Measurements from ENCODE around the gene IDH3G. TPM values are rescaled to one million over a fixed set of nuclear protein-coding genes. Genes with fewer than 3 reads are reported as not detected.

Gene IDH3G
- total RNA-seq, 2 experiments from 2014 or later, result 51.8 to 52.5 TPM

DNA sequence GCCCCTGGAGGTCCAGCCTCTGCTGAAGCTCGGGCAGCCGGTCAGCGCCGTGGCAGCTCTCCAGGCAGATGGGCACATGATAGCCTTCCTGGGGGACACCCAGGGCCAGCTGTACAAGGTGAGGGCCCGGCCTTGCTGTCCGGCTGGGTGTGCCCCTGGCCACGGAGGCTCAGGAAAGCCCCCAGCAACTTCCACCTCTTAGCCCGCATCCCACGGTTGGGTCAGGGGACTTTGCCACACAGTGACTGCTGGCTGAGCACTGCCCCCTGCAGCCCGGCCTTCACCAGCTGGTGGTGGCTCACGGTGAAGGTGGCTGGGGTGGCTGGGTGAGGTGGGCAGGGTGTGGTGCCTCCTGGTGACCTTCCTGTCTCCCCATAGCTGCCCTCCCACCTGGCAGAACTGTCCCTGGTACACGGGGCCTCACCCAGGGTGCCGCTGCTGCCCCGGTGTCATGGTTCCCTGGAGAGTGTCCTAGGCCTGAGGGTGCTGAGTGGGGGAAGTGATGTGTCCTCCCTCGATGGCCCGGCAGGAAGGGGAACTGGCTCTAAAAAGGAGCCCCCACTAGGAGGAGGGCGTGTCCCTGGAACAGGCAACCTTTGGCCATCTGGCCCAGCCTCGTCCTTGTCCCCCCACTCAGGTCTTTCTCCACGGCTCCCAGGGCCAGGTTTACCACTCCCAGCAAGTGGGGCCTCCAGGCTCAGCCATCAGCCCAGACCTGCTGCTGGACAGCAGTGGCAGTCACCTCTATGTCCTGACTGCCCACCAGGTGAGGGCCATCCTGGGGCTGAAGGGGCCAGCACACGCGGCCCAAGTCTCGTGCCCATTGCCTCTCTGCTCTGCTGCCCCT is 25.6 kb downstream of the IDH3G start:
- H3K27ac ChIP-seq (ENCODE audit: low read depth, low read length, poor library complexity, severe bottlenecking), result no peak overlapping the region
- no peak overlapping the region for H2AFZ ChIP-seq (ENCODE audit: low read length)
- POLR2A ChIA-PET, result no interaction called here
- H3K4me2 ChIP-seq (ENCODE audit: low read length), result no peak overlapping the region
- no peaks in the 10 kb centered on the region for H3K79me2 ChIP-seq (ENCODE audit: insufficient read depth, low read depth, low read length)
- no peaks in the 10 kb centered on the region for H3K9me2 ChIP-seq (ENCODE audit: insufficient read depth, low read length)
- no peaks in the 10 kb centered on the region for H3K9me3 ChIP-seq (ENCODE audit: low read length)
- BruUV-seq (replicated peaks), result no TSS peak
- TF ChIP-seq EZH2phosphoT487 (IDR thresholded peaks at IDR 0.05; ENCODE audit: borderline replicate concordance, low read depth, low read length), result no peak
- TF ChIP-seq, protein P1, sequence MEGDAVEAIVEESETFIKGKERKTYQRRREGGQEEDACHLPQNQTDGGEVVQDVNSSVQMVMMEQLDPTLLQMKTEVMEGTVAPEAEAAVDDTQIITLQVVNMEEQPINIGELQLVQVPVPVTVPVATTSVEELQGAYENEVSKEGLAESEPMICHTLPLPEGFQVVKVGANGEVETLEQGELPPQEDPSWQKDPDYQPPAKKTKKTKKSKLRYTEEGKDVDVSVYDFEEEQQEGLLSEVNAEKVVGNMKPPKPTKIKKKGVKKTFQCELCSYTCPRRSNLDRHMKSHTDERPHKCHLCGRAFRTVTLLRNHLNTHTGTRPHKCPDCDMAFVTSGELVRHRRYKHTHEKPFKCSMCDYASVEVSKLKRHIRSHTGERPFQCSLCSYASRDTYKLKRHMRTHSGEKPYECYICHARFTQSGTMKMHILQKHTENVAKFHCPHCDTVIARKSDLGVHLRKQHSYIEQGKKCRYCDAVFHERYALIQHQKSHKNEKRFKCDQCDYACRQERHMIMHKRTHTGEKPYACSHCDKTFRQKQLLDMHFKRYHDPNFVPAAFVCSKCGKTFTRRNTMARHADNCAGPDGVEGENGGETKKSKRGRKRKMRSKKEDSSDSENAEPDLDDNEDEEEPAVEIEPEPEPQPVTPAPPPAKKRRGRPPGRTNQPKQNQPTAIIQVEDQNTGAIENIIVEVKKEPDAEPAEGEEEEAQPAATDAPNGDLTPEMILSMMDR (conservative IDR thresholded peaks at IDR 0.05; ENCODE audit: low read length), result no peak
- CTCF ChIA-PET (ENCODE audit: unreplicated experiment), result no interaction called here
- no peaks in the 10 kb centered on the region for H4K20me1 ChIP-seq (ENCODE audit: insufficient read depth, low read length)
- DNase-seq (ENCODE audit: low spot score), result no peak
- H3K4me3 ChIP-seq (ENCODE audit: low read depth, low read length, poor library complexity, severe bottlenecking), result no peak overlapping the region
- H3K36me3 ChIP-seq (ENCODE audit: insufficient read depth, low read length), result no peaks in the 10 kb centered on the region
- intact Hi-C loops (cut with micrococcal nuclease; ENCODE audit: unreplicated experiment), result loop anchor here (10.0 kb wide), 2 partner anchors 66 to 84 kb away; partner anchors contain the start of genes PDZD4 and SLC6A8
- H3K4me1 ChIP-seq (ENCODE audit: insufficient read depth, low read length, poor library complexity, severe bottlenecking), result peaks cover 6% of the 10 kb centered on the region

DNA sequence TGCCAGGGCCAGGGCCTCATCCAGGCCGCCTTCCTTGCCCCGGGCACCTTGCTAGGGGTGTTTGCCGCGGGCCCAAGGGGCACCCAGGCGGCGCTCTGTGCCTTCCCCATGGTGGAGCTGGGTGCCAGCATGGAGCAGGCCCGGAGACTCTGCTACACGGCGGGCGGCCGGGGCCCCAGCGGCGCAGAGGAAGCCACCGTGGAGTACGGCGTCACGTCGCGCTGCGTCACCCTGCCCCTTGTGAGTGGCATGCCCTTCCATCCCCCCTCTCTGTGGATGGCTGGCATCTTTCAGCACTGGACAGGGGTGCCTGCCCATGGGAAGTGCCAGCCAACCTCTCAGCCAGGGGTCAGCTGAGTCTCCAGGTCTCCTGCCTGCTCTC is 26.5 kb downstream of the IDH3G start:
- Histone ChIP-seq H3K9me2 (ENCODE audit: insufficient read depth, low read length) (no peaks in the 10 kb centered on the region), H3K4me2 (ENCODE audit: low read length) (no peak overlapping the region), H2AFZ (ENCODE audit: low read length) (no peak overlapping the region), H3K9me3 (ENCODE audit: low read length) (no peaks in the 10 kb centered on the region), H3K4me3 (ENCODE audit: low read depth, low read length, poor library complexity, severe bottlenecking) (no peak overlapping the region), H3K4me1 (ENCODE audit: insufficient read depth, low read length, poor library complexity, severe bottlenecking) (peaks cover 6% of the 10 kb centered on the region), H4K20me1 (ENCODE audit: insufficient read depth, low read length) (no peaks in the 10 kb centered on the region), H3K27ac (ENCODE audit: low read depth, low read length, poor library complexity, severe bottlenecking) (no peak overlapping the region), H3K79me2 (ENCODE audit: insufficient read depth, low read depth, low read length) (no peaks in the 10 kb centered on the region), H3K36me3 (ENCODE audit: insufficient read depth, low read length) (no peaks in the 10 kb centered on the region)
- ChIA-PET CTCF (ENCODE audit: unreplicated experiment) (no interaction called here), POLR2A (interaction anchor here (0.5 kb wide), 1 partner anchor 8 kb away, joined by 3 read pairs; no protein-coding TSS in a partner anchor)
- BruUV-seq (replicated peaks), result no TSS peak
- intact Hi-C loops (cut with micrococcal nuclease; ENCODE audit: unreplicated experiment), result loop anchor here (10.0 kb wide), 2 partner anchors 67 to 83 kb away; partner anchors contain the start of genes PDZD4 and SLC6A8
- no peak for DNase-seq (ENCODE audit: low spot score)
- no peak for TF ChIP-seq EZH2phosphoT487 (IDR thresholded peaks at IDR 0.05; ENCODE audit: borderline replicate concordance, low read depth, low read length)

DNA sequence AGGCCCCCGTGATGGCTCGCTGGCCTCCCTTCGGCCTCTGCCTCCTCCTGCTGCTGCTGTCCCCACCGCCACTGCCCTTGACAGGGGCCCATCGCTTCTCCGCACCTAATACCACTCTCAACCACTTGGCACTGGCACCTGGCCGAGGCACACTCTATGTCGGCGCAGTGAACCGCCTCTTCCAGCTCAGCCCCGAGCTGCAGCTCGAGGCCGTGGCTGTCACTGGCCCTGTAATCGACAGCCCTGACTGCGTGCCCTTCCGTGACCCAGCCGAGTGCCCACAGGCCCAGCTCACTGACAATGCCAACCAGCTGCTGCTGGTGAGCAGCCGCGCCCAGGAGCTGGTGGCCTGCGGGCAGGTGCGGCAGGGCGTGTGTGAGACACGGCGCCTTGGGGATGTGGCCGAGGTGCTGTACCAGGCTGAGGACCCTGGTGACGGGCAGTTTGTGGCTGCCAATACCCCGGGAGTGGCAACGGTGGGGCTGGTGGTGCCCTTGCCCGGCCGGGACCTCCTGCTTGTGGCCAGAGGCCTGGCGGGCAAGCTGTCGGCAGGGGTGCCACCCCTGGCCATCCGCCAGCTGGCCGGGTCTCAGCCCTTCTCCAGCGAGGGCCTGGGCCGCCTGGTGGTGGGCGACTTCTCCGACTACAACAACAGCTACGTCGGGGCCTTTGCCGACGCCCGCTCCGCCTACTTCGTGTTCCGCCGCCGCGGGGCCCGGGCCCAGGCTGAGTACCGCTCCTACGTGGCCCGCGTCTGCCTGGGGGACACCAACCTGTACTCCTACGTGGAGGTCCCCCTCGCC is 27.1 kb downstream of the IDH3G start:
- H3K79me2 ChIP-seq (ENCODE audit: insufficient read depth, low read depth, low read length), result no peaks in the 10 kb centered on the region
- no TSS peak for BruUV-seq (replicated peaks)

More for the DNA sequence above, 27.1 kb downstream of the IDH3G start:
- DNase-seq (ENCODE audit: low spot score), result no peak
- Histone ChIP-seq H4K20me1 (ENCODE audit: insufficient read depth, low read length) (no peaks in the 10 kb centered on the region), H3K4me3 (ENCODE audit: low read depth, low read length, poor library complexity, severe bottlenecking) (no peak overlapping the region), H3K27ac (ENCODE audit: low read depth, low read length, poor library complexity, severe bottlenecking) (no peak overlapping the region), H3K9me2 (ENCODE audit: insufficient read depth, low read length) (no peaks in the 10 kb centered on the region), H3K9me3 (ENCODE audit: low read length) (no peaks in the 10 kb centered on the region), H3K4me2 (ENCODE audit: low read length) (no peak overlapping the region), H3K36me3 (ENCODE audit: insufficient read depth, low read length) (no peaks in the 10 kb centered on the region), H3K4me1 (ENCODE audit: insufficient read depth, low read length, poor library complexity, severe bottlenecking) (peaks cover 6% of the 10 kb centered on the region), H2AFZ (ENCODE audit: low read length) (no peak overlapping the region)
- ChIA-PET CTCF (ENCODE audit: unreplicated experiment) (no interaction called here), POLR2A (interaction anchor here (0.5 kb wide), 1 partner anchor 8 kb away, joined by 3 read pairs; no protein-coding TSS in a partner anchor)
- intact Hi-C loops (cut with micrococcal nuclease; ENCODE audit: unreplicated experiment), result loop anchor here (10.0 kb wide), 2 partner anchors 68 to 82 kb away; partner anchors contain the start of genes PDZD4 and SLC6A8
- no peak for TF ChIP-seq EZH2phosphoT487 (IDR thresholded peaks at IDR 0.05; ENCODE audit: borderline replicate concordance, low read depth, low read length)
- TF ChIP-seq, protein P1 (conservative IDR thresholded peaks at IDR 0.05; ENCODE audit: low read length), result no peak
